Measurements from ENCODE around the gene HNRNPR. TPM values are rescaled to one million over a fixed set of nuclear protein-coding genes. Genes with fewer than 3 reads are reported as not detected.

HNRNPR gene
- total RNA-seq, 1 experiment from 2014 or later, result 300 TPM

DNA sequence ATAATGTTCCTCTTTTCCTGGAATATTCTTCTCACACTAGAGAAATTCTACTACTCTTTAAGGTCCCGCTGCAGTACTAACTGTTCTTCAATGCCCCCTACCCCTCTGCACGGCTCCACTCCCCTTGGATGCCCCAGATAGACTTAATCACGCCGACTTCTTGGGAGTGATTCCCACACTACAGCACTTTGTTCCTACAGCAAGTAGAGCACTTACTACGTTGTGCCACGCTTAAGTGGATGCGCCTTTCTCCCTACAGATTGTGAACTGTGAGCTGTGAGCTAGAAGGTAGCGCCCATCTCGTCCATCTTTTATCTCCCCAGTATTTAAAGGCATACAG, 23.3 kb upstream of the HNRNPR start:
- CTCF ChIA-PET, result no interaction called here
- peaks cover 24% of the 10 kb centered on the region for H3K4me1 ChIP-seq (ENCODE audit: insufficient read depth, low read length, poor library complexity, severe bottlenecking)
- H3K27me3 ChIP-seq (replicated peaks; ENCODE audit: insufficient read depth, low read depth, low read length, poor library complexity), result no peaks in the 10 kb centered on the region
- peak overlapping the region; percentile 75 for H3K4me3 ChIP-seq (ENCODE audit: low read depth, low read length, poor library complexity, severe bottlenecking)
- POLR2A ChIA-PET (ENCODE audit: low non-redundant PET), result interaction anchor here (0.7 to 1.7 kb wide), 2 partner anchors 23 to 31 kb away, joined by 3 to 13 read pairs; partner anchors contain the start of gene HNRNPR
- BruUV-seq (replicated peaks), result no TSS peak
- peak overlapping the region; percentile 98 for H3K27ac ChIP-seq (ENCODE audit: low read depth, low read length, poor library complexity, severe bottlenecking)
- DNase-seq (ENCODE audit: low spot score), result peak; percentile 11
- peaks cover 44% of the 10 kb centered on the region for H3K36me3 ChIP-seq (ENCODE audit: insufficient read depth, low read length, poor library complexity, severe bottlenecking)
- TF ChIP-seq EZH2 (IDR thresholded peaks at IDR 0.05; ENCODE audit: borderline replicate concordance, low read depth, low read length, poor library complexity, severe bottlenecking) (no peak), CTCF (conservative IDR thresholded peaks at IDR 0.05; ENCODE audit: low read depth, low read length) (no peak)
- intact Hi-C loops (cut with micrococcal nuclease; ENCODE audit: unreplicated experiment), result no loop called here
- H3K9me3 ChIP-seq (ENCODE audit: low read depth, low read length, poor library complexity, severe bottlenecking), result peaks cover 28% of the 10 kb centered on the region

DNA sequence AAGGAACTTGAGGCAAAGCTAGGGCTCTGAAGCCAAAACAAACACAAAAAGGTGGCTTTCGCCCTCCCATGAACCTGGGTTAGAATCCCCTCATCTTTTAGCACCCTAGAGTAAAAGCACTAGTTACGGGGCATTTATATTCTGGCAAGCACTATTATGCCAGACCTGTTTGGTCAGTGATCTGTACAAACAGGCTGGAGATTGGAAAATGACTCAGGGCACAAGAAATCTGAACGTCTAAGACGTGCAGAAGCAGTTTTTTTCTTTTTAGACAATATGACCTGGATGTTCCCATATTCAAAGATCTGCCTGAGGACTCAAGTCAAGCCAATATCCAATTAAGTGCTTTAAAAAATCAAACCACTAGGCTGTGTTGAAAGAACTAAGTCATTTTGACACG, 22.5 kb upstream of the HNRNPR start:
- no peaks in the 10 kb centered on the region for H3K27me3 ChIP-seq (replicated peaks; ENCODE audit: insufficient read depth, low read depth, low read length, poor library complexity)
- no peak for DNase-seq (ENCODE audit: low spot score)
- no peak overlapping the region for H3K4me3 ChIP-seq (ENCODE audit: low read depth, low read length, poor library complexity, severe bottlenecking)
- H3K9me3 ChIP-seq (ENCODE audit: low read depth, low read length, poor library complexity, severe bottlenecking), result peaks cover 36% of the 10 kb centered on the region
- intact Hi-C loops (cut with micrococcal nuclease; ENCODE audit: unreplicated experiment), result no loop called here
- CTCF ChIA-PET, result no interaction called here
- POLR2A ChIA-PET (ENCODE audit: low non-redundant PET), result no interaction called here
- H3K4me1 ChIP-seq (ENCODE audit: insufficient read depth, low read length, poor library complexity, severe bottlenecking), result peaks cover 19% of the 10 kb centered on the region
- H3K27ac ChIP-seq (ENCODE audit: low read depth, low read length, poor library complexity, severe bottlenecking), result no peak overlapping the region
- no TSS peak for BruUV-seq (replicated peaks)
- H3K36me3 ChIP-seq (ENCODE audit: insufficient read depth, low read length, poor library complexity, severe bottlenecking), result peaks cover 52% of the 10 kb centered on the region
- TF ChIP-seq CTCF (conservative IDR thresholded peaks at IDR 0.05; ENCODE audit: low read depth, low read length), result no peak
- no peak for TF ChIP-seq EZH2 (IDR thresholded peaks at IDR 0.05; ENCODE audit: borderline replicate concordance, low read depth, low read length, poor library complexity, severe bottlenecking)

- Histone ChIP-seq H3K4me1 (ENCODE audit: insufficient read depth, low read length, poor library complexity, severe bottlenecking) (peaks cover 15% of the 10 kb centered on the region), H3K9me3 (ENCODE audit: low read depth, low read length, poor library complexity, severe bottlenecking) (peaks cover 40% of the 10 kb centered on the region), H3K36me3 (ENCODE audit: insufficient read depth, low read length, poor library complexity, severe bottlenecking) (peaks cover 56% of the 10 kb centered on the region), H3K27ac (ENCODE audit: low read depth, low read length, poor library complexity, severe bottlenecking) (no peak overlapping the region), H3K4me3 (ENCODE audit: low read depth, low read length, poor library complexity, severe bottlenecking) (no peak overlapping the region), H3K27me3 (replicated peaks; ENCODE audit: insufficient read depth, low read depth, low read length, poor library complexity) (no peaks in the 10 kb centered on the region)
- DNase-seq (ENCODE audit: low spot score), result no peak
- POLR2A ChIA-PET (ENCODE audit: low non-redundant PET), result no interaction called here
- TF ChIP-seq EZH2 (IDR thresholded peaks at IDR 0.05; ENCODE audit: borderline replicate concordance, low read depth, low read length, poor library complexity, severe bottlenecking) (no peak), CTCF (conservative IDR thresholded peaks at IDR 0.05; ENCODE audit: low read depth, low read length) (no peak)
- CTCF ChIA-PET, result no interaction called here
- no TSS peak for BruUV-seq (replicated peaks)
- intact Hi-C loops (cut with micrococcal nuclease; ENCODE audit: unreplicated experiment), result no loop called here
Observed at GRCh38 chr1:23366146-23366545, 22.1 kb upstream of the HNRNPR start.
